GM23338 (cell line): ENCODE results near the gene THTPA.

ENCODE experiments used
- EZH2 ChIP-seq: fragments of 200-600 bp; sonication (generic); IDR thresholded peaks from one replicate; pipeline ENCODE4 v1.8.0; 2017; ENCODE audit warnings: antibody characterized with exemption, mild to moderate bottlenecking, low read depth; ENCODE audit not compliant: unreplicated experiment
- JUNB ChIP-seq: IDR thresholded peaks from one replicate; pipeline ENCODE4 v1.6.1; 2016; ENCODE audit warnings: antibody characterized with exemption; ENCODE audit not compliant: unreplicated experiment
- POLR2AphosphoS5 ChIP-seq: IDR thresholded peaks from 2 replicates; pipeline ENCODE4 v1.6.1; 2016; ENCODE audit warnings: antibody characterized with exemption, low read depth
- ZNF331 ChIP-seq: fragments of 250-450 bp; sonication (Bioruptor Pico); IDR thresholded peaks from 2 replicates; pipeline ENCODE4 v1.5.0; 2020; ENCODE audit warnings: low read depth, mild to moderate bottlenecking, moderate library complexity
- TF ChIP-seq, protein P1 (sequence below), 2 experiments: fragments of 200-600 bp in 1 of 2; sonication (generic) in 1 of 2; conservative IDR thresholded peaks; 2 replicates each; pipeline versions ENCODE4 v1.5.1 to v1.6.1; 2016 to 2017; ENCODE audit warnings: antibody characterized with exemption in 2 of 2, low read depth in 2 of 2, mild to moderate bottlenecking in 2 of 2, moderate library complexity in 1 of 2
- TF ChIP-seq, protein P2 (sequence below): IDR thresholded peaks from one replicate; pipeline ENCODE4 v1.6.1; 2018; ENCODE audit warnings: antibody characterized with exemption; ENCODE audit not compliant: unreplicated experiment

DNA sequence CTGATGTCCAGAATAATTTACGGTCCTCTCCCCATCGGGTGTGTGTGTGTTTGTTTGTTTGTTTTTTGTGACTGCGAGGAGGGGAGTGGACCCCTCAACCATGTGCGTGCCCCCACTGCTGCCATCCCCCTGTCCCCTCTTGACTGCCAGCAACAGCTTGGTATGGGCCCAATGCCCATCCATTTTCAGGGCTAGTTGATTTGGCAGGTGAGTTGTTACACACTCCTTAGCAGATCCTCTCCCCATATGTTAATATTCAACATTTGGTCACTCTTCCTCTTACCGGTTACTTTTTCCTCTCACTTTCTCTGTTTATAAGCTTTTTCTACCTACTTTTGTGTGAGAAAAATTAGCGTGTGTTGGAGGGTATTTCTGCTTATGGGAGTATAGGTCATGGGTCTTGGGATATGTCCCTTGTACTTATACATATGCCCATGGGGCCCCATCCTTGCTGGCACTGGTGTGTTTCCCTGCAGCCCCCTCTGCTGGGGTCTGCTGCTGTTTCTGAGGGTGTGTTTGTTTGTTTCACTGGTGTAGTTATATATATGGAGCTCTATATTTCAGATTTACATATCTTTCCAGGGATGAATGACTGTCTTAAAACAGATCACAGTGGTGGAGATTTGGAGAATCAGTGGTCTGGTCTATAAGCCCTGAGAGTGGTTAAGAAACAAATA is 38.3 kb upstream of the THTPA start:
- TF ChIP-seq, protein P1, sequence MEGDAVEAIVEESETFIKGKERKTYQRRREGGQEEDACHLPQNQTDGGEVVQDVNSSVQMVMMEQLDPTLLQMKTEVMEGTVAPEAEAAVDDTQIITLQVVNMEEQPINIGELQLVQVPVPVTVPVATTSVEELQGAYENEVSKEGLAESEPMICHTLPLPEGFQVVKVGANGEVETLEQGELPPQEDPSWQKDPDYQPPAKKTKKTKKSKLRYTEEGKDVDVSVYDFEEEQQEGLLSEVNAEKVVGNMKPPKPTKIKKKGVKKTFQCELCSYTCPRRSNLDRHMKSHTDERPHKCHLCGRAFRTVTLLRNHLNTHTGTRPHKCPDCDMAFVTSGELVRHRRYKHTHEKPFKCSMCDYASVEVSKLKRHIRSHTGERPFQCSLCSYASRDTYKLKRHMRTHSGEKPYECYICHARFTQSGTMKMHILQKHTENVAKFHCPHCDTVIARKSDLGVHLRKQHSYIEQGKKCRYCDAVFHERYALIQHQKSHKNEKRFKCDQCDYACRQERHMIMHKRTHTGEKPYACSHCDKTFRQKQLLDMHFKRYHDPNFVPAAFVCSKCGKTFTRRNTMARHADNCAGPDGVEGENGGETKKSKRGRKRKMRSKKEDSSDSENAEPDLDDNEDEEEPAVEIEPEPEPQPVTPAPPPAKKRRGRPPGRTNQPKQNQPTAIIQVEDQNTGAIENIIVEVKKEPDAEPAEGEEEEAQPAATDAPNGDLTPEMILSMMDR (conservative IDR thresholded peaks at IDR 0.05; ENCODE audit: low read depth in 2 of 2): peak; percentile 47 to 54
- TF ChIP-seq POLR2AphosphoS5 (no peak), EZH2 (no peak), JUNB (no peak), ZNF331 (CRISPR knock-in tag) (no peak)
- TF ChIP-seq, protein P2, sequence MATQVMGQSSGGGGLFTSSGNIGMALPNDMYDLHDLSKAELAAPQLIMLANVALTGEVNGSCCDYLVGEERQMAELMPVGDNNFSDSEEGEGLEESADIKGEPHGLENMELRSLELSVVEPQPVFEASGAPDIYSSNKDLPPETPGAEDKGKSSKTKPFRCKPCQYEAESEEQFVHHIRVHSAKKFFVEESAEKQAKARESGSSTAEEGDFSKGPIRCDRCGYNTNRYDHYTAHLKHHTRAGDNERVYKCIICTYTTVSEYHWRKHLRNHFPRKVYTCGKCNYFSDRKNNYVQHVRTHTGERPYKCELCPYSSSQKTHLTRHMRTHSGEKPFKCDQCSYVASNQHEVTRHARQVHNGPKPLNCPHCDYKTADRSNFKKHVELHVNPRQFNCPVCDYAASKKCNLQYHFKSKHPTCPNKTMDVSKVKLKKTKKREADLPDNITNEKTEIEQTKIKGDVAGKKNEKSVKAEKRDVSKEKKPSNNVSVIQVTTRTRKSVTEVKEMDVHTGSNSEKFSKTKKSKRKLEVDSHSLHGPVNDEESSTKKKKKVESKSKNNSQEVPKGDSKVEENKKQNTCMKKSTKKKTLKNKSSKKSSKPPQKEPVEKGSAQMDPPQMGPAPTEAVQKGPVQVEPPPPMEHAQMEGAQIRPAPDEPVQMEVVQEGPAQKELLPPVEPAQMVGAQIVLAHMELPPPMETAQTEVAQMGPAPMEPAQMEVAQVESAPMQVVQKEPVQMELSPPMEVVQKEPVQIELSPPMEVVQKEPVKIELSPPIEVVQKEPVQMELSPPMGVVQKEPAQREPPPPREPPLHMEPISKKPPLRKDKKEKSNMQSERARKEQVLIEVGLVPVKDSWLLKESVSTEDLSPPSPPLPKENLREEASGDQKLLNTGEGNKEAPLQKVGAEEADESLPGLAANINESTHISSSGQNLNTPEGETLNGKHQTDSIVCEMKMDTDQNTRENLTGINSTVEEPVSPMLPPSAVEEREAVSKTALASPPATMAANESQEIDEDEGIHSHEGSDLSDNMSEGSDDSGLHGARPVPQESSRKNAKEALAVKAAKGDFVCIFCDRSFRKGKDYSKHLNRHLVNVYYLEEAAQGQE: no peak
